MM.1S (cell line): ENCODE measurements around the gene PDCD7.

ENCODE experiments used
- DNase-seq: peaks from one replicate; pipeline ENCODE4 v3.0.0-alpha.2; 2015
- H2AFZ ChIP-seq: fragments of 300-600 bp; sonication (generic); 2 replicates; pipeline ENCODE4 v1.6.0; 2016; ENCODE audit warnings: antibody characterized with exemption, low read length
- H3F3A ChIP-seq: fragments of 300-600 bp; sonication (generic); 2 replicates; pipeline ENCODE4 v1.6.1; 2016; ENCODE audit warnings: mild to moderate bottlenecking, antibody characterized with exemption, low read length, moderate library complexity, mixed read lengths; ENCODE audit not compliant: insufficient read depth
- H3K27ac ChIP-seq: fragments of 300-600 bp; sonication (generic); 2 replicates; pipeline ENCODE4 v1.5.1; 2016; ENCODE audit warnings: mild to moderate bottlenecking, low read length
- H3K27me3 ChIP-seq: fragments of 300-600 bp; sonication (generic); replicated peaks from 2 replicates; pipeline ENCODE4 v1.6.0; 2016; ENCODE audit warnings: low read length; ENCODE audit not compliant: insufficient read depth
- H3K36me3 ChIP-seq: fragments of 300-600 bp; sonication (generic); replicated peaks from 2 replicates; pipeline ENCODE4 v1.6.1; 2016; ENCODE audit warnings: mild to moderate bottlenecking, low read length, mixed read lengths; ENCODE audit not compliant: insufficient read depth
- H3K4me1 ChIP-seq: fragments of 300-600 bp; sonication (generic); 2 replicates; pipeline ENCODE4 v1.6.1; 2016; ENCODE audit warnings: low read length, mixed read lengths
- H3K4me2 ChIP-seq: fragments of 300-600 bp; sonication (generic); 2 replicates; pipeline ENCODE4 v1.6.0; 2016; ENCODE audit warnings: low read depth, low read length
- H3K4me3 ChIP-seq: fragments of 300-600 bp; sonication (generic); 2 replicates; pipeline ENCODE4 v1.5.1; 2016; ENCODE audit warnings: low read length, mixed read lengths
- H3K79me2 ChIP-seq: fragments of 300-600 bp; sonication (generic); 2 replicates; pipeline ENCODE4 v1.6.1; 2016; ENCODE audit warnings: mixed run types, low read length, mixed read lengths
- H3K9ac ChIP-seq: fragments of 300-600 bp; sonication (generic); 2 replicates; pipeline ENCODE4 v1.6.1; 2016; ENCODE audit warnings: low read length, mixed read lengths
- H3K9me2 ChIP-seq: fragments of 300-600 bp; sonication (generic); replicated peaks from 2 replicates; pipeline ENCODE4 v1.6.1; 2016; ENCODE audit warnings: mild to moderate bottlenecking, low read length, mixed read lengths; ENCODE audit not compliant: insufficient read depth
- H3K9me3 ChIP-seq: fragments of 300-600 bp; sonication (generic); replicated peaks from 2 replicates; pipeline ENCODE4 v1.6.1; 2016; ENCODE audit warnings: mild to moderate bottlenecking, low read length, mixed read lengths; ENCODE audit not compliant: insufficient read depth
- H4K20me1 ChIP-seq: fragments of 300-600 bp; sonication (generic); 2 replicates; pipeline ENCODE4 v1.6.1; 2016; ENCODE audit warnings: mild to moderate bottlenecking, low read length, moderate library complexity, mixed read lengths; ENCODE audit not compliant: insufficient read depth
- CTCF ChIP-seq: fragments of 300-600 bp; sonication (generic); IDR thresholded peaks from 2 replicates; pipeline ENCODE4 v1.5.1; 2016; ENCODE audit warnings: antibody characterized with exemption, low read length, mixed read lengths
- EZH2 ChIP-seq: fragments of 300-600 bp; sonication (generic); optimal IDR thresholded peaks from 2 replicates; pipeline ENCODE3; 2017; ENCODE audit warnings: low read depth, mild to moderate bottlenecking, antibody characterized with exemption, low read length, mixed read lengths
- EZH2phosphoT487 ChIP-seq: fragments of 300-600 bp; sonication (generic); IDR thresholded peaks from 2 replicates; pipeline ENCODE4 v1.6.1; 2018; ENCODE audit warnings: antibody characterized with exemption, low read length

The PDCD7 gene

GRCh38 chr15:65171428-65171827 is 37.8 kb upstream of the PDCD7 start:
- Histone ChIP-seq H4K20me1 (peaks cover 4% of the 10 kb centered on the region; the same call in 1 of the 2 replicates), H2AFZ (no peak overlapping the region), H3K4me3 (no peak overlapping the region), H3K36me3 (no peaks in the 10 kb centered on the region; the same call in none of the 2 replicates), H3K27ac (no peak overlapping the region), H3K27me3 (no peaks in the 10 kb centered on the region), H3K9me3 (no peaks in the 10 kb centered on the region), H3K9ac (no peak overlapping the region), H3K4me2 (no peak overlapping the region), H3K4me1 (no peaks in the 10 kb centered on the region), H3K79me2 (peaks cover 42% of the 10 kb centered on the region), H3F3A (no peaks in the 10 kb centered on the region), H3K9me2 (no peaks in the 10 kb centered on the region)
- no peak for TF ChIP-seq EZH2
- no peak for TF ChIP-seq EZH2phosphoT487
- no peak for TF ChIP-seq CTCF
- DNase-seq = no peak

DNA sequence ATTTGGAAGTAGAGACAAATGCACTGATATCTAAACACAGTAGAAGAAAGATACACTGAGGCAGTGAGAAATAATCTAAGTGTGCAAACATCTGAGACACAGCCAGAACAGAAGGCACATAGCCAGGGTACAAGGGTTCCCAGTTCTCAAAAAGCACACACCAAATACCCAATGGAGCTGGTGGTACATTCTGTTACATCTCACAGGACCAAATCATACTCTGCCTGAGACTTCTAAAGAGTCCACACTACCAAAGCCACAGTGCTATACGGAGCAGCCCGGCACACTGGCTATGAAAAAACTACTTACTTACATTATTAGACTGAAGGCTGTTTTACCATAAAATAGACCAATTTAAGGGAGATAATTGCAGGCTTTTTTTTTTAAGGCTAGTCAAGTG is 32.3 kb upstream of the PDCD7 start:
- Histone ChIP-seq H3K27ac (no peak overlapping the region), H4K20me1 (no peaks in the 10 kb centered on the region), H2AFZ (no peak overlapping the region), H3K9me2 (no peaks in the 10 kb centered on the region), H3K9ac (no peak overlapping the region), H3F3A (no peaks in the 10 kb centered on the region), H3K27me3 (no peaks in the 10 kb centered on the region), H3K9me3 (no peaks in the 10 kb centered on the region), H3K36me3 (no peaks in the 10 kb centered on the region; the same call in 1 of the 2 replicates), H3K4me2 (no peak overlapping the region), H3K4me3 (no peak overlapping the region), H3K4me1 (0 out of 2 replicates have a peak, but pooled peaks cover 3% of the 10 kb centered on the region), H3K79me2 (peaks cover 27% of the 10 kb centered on the region)
- TF ChIP-seq EZH2phosphoT487 (no peak), EZH2 (no peak)
- DNase-seq = no peak

GRCh38 chr15:65164139-65164538 is 30.5 kb upstream of the PDCD7 start:
- no peaks in the 10 kb centered on the region for H3K9me2 ChIP-seq
- H3K4me3 ChIP-seq = no peak overlapping the region
- H3K9me3 ChIP-seq = no peaks in the 10 kb centered on the region
- H3K36me3 ChIP-seq = peaks cover 3% of the 10 kb centered on the region; the same call in 1 of the 2 replicates
- no peaks in the 10 kb centered on the region for H3F3A ChIP-seq
- H3K4me2 ChIP-seq = no peak overlapping the region
- TF ChIP-seq EZH2phosphoT487 = no peak
- no peak for TF ChIP-seq EZH2
- TF ChIP-seq CTCF = no peak
- H3K27me3 ChIP-seq = no peaks in the 10 kb centered on the region
- no peak overlapping the region for H2AFZ ChIP-seq
- no peak overlapping the region for H3K27ac ChIP-seq
- peaks cover 21% of the 10 kb centered on the region for H3K79me2 ChIP-seq
- H3K9ac ChIP-seq = no peak overlapping the region
- no peak for DNase-seq
- H3K4me1 ChIP-seq = 0 out of 2 replicates have a peak, but pooled peaks cover 5% of the 10 kb centered on the region
- no peaks in the 10 kb centered on the region for H4K20me1 ChIP-seq

- Histone ChIP-seq H3K27me3 (no peaks in the 10 kb centered on the region), H3K9me3 (no peaks in the 10 kb centered on the region), H4K20me1 (no peaks in the 10 kb centered on the region), H3F3A (no peaks in the 10 kb centered on the region), H3K4me3 (no peak overlapping the region), H3K27ac (no peak overlapping the region), H2AFZ (no peak overlapping the region), H3K79me2 (peaks cover 21% of the 10 kb centered on the region), H3K4me1 (0 out of 2 replicates have a peak, but pooled peaks cover 5% of the 10 kb centered on the region), H3K9me2 (no peaks in the 10 kb centered on the region), H3K4me2 (no peak overlapping the region), H3K36me3 (peaks cover 3% of the 10 kb centered on the region; the same call in 1 of the 2 replicates), H3K9ac (no peak overlapping the region)
- DNase-seq = no peak
- TF ChIP-seq EZH2 (no peak), CTCF (no peak), EZH2phosphoT487 (no peak)
Measured at GRCh38 chr15:65163041-65163440, 29.4 kb upstream of the PDCD7 start.
